ENCODE data around the gene ENAH.

- TF ChIP-seq CTCF (conservative IDR thresholded peaks at IDR 0.05 in 1 of 2, IDR thresholded peaks at IDR 0.05 in 1 of 2; ENCODE audit: extremely low read depth in 1 of 2, insufficient read depth in 1 of 2, low read depth in 1 of 2, low read length in 2 of 2) (no peak), EZH2 (IDR thresholded peaks at IDR 0.05; ENCODE audit: borderline replicate concordance, low read length) (no peak)
These were observed 187.8 kb downstream of the ENAH start for GRCh38 chr1:225464851-225465792.

All from mammary epithelial cell (primary cell).